Testis (tissue), 3 donors: ENCODE data around the gene MSI2. TPM values are rescaled to one million over a fixed set of nuclear protein-coding genes. Genes with fewer than 3 reads are reported as not detected.

ENCODE experiments used
- DNase-seq: peaks from one replicate; pipeline ENCODE4 v3.0.0-alpha.2; 2019
- H3K27ac ChIP-seq, 2 donors: fragments of 200-600 bp; sonication (generic); one replicate each; pipeline ENCODE4 v1.5.1; 2019
- H3K27me3 ChIP-seq: fragments of 200-600 bp; sonication (generic); one replicate; pipeline ENCODE4 v1.5.1; 2019
- H3K36me3 ChIP-seq: fragments of 200-600 bp; sonication (generic); one replicate; pipeline ENCODE4 v1.5.1; 2017; ENCODE audit warnings: low read depth; ENCODE audit errors: missing control alignments
- H3K4me1 ChIP-seq: fragments of 200-600 bp; sonication (generic); one replicate; pipeline ENCODE4 v1.5.1; 2019
- H3K4me3 ChIP-seq, 2 donors: fragments of 200-600 bp; sonication (generic); one replicate each; pipeline ENCODE4 v1.5.1; 2017 to 2019
- H3K9me3 ChIP-seq: fragments of 200-600 bp; sonication (generic); one replicate; pipeline ENCODE4 v1.5.1; 2017
- POLR2A ChIP-seq: fragments of 450-650 bp; IDR thresholded peaks from one replicate; pipeline ENCODE4 v1.6.1; 2017; ENCODE audit warnings: antibody characterized with exemption, mild to moderate bottlenecking, moderate library complexity
- WGBS, 2 donors: methylation state at CpG; one replicate each; pipeline ENCODE4 v1.1.5; 2018; 5-methylcytosine and 5-hydroxymethylcytosine counted together
- intact Hi-C: fragments of 100-400 bp; cut with DNase I; formaldehyde crosslinking; loops from one replicate; pipeline ENCODE4 v1.15.1; 2023; ENCODE audit warnings: low total_unique reads
- polyA plus RNA-seq: library from polyadenylated mRNA; stranded (reverse); fragments of 350-450 nt; fragmentation: Illumina TruSeq; extraction: RNeasy Lipid Tissue Mini Kit (QIAGEN cat#74804); gene quantifications from one replicate; pipeline ENCODE4 v1.2.3, GENCODE V29; 2014; ENCODE audit warnings: low read depth, low replicate concordance; ENCODE audit not compliant: insufficient read depth
- total RNA-seq, 2 donors: library from RNA; depleted of rRNA; stranded (reverse); fragments of >200 nt; gene quantifications; one replicate each; pipeline ENCODE4 v1.2.3, GENCODE V29; 2016
- TF ChIP-seq, protein P1 (sequence below), 3 experiments: fragments of 450-650 bp in 2 of 3; fragments of 200-600 bp in 1 of 3; sonication (generic) in 1 of 3; IDR thresholded peaks; one replicate each; pipeline ENCODE4 v1.5.1; 2016 to 2019; ENCODE audit warnings: antibody characterized with exemption in 3 of 3, mild to moderate bottlenecking in 2 of 3, moderate library complexity in 1 of 3

MSI2 gene
- total and polyA plus RNA-seq, 3 donors from 2014 or later = 46.5 to 106 (median 76.6) TPM

DNA sequence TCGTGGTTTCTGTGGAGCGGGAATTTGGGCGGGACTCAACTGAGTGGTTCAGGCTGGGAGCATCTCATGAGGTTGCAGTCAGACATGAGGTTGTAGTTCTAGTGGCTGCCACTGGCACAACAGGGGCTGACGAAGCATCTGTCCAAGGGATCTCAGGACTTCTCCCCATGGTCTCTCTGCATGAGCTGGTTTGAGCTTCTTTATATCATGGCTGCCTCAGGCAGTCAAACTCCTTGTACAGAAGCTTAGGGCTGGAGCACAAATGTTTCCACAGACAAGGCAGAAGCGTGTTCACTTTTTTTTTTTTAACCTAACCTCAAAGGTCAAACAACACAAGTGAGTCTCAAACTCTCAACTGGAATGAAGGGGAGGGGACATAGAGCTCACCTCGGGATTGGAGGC lies 243.3 kb downstream of the MSI2 start:
- H3K9me3 ChIP-seq = no peaks in the 10 kb centered on the region
- intact Hi-C loops = no loop called here
- 92 to 95% methylated on average over 6 of the region's 6 CpGs for WGBS, 2 donors
- H3K4me1 ChIP-seq = peaks cover 13% of the 10 kb centered on the region
- no peaks in the 10 kb centered on the region for H3K36me3 ChIP-seq
- H3K4me3 ChIP-seq = no peak overlapping the region
- TF ChIP-seq, protein P1, sequence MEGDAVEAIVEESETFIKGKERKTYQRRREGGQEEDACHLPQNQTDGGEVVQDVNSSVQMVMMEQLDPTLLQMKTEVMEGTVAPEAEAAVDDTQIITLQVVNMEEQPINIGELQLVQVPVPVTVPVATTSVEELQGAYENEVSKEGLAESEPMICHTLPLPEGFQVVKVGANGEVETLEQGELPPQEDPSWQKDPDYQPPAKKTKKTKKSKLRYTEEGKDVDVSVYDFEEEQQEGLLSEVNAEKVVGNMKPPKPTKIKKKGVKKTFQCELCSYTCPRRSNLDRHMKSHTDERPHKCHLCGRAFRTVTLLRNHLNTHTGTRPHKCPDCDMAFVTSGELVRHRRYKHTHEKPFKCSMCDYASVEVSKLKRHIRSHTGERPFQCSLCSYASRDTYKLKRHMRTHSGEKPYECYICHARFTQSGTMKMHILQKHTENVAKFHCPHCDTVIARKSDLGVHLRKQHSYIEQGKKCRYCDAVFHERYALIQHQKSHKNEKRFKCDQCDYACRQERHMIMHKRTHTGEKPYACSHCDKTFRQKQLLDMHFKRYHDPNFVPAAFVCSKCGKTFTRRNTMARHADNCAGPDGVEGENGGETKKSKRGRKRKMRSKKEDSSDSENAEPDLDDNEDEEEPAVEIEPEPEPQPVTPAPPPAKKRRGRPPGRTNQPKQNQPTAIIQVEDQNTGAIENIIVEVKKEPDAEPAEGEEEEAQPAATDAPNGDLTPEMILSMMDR (IDR thresholded peaks at IDR 0.05) = no peak
- no peak for TF ChIP-seq POLR2A
- H3K27ac ChIP-seq = no peak overlapping the region
- H3K27me3 ChIP-seq = no peaks in the 10 kb centered on the region
- DNase-seq = no peak

DNA sequence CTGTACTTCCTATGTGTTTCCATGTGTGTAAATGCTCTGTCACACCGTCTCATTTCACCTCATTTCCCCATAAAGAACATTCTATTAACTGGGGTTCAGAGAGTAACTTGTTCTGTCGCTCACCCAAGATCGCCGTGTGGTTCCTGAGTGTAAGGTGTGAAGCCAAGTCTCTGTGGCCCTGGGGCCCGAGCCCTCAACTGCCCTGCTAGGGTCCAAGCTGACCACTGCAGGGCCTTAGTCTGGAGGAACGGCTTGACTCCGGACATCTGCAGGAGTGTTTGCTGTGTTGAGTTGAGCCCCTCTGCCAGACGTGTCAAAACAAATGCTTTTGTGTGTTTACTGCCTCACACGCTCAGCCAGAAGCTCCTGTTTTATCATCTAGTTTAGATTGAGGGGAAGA lies 244.7 kb downstream of the MSI2 start:
- Histone ChIP-seq H3K27ac (no peak overlapping the region), H3K4me1 (peaks cover 13% of the 10 kb centered on the region)

DNA sequence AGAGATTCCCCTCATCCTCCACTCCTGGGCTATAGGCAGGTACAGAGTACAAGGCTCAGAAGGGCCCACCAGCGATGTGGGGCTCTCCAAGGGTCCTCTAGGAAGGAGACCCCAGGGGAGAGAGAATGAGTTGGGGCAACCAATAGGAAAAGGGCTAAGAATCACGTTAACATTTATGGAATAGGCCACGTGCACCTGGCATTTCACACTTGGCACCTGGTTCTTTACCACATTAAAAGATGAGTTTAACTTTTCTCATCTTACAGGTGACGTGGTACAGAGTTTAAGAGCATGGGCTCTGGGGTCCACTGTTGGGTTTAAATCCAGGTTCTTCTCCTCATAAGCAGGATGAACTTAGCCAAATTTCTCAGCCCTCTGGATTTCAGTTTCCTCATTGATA lies 245.7 kb downstream of the MSI2 start:
- no peak overlapping the region for H3K27ac ChIP-seq
- H3K27me3 ChIP-seq = no peaks in the 10 kb centered on the region
- TF ChIP-seq POLR2A = no peak
- TF ChIP-seq, protein P1 (IDR thresholded peaks at IDR 0.05) = no peak
- DNase-seq = no peak
- no peaks in the 10 kb centered on the region for H3K9me3 ChIP-seq
- no peak overlapping the region for H3K4me3 ChIP-seq
- WGBS, 2 donors = 95 to 98% methylated on average over 4 of the region's 4 CpGs
- peaks cover 22% of the 10 kb centered on the region for H3K4me1 ChIP-seq
- intact Hi-C loops = no loop called here
- H3K36me3 ChIP-seq = no peaks in the 10 kb centered on the region

More for the DNA sequence above, 244.7 kb downstream of the MSI2 start:
- no peak for DNase-seq
- intact Hi-C loops = no loop called here
- WGBS, 2 donors = 83 to 95% methylated on average over 8 to 9 of the region's 9 CpGs
- Histone ChIP-seq H3K9me3 (no peaks in the 10 kb centered on the region), H3K36me3 (no peaks in the 10 kb centered on the region), H3K27me3 (no peaks in the 10 kb centered on the region), H3K4me3 (no peak overlapping the region)
- TF ChIP-seq, protein P1 (IDR thresholded peaks at IDR 0.05) = no peak
- no peak for TF ChIP-seq POLR2A

DNA sequence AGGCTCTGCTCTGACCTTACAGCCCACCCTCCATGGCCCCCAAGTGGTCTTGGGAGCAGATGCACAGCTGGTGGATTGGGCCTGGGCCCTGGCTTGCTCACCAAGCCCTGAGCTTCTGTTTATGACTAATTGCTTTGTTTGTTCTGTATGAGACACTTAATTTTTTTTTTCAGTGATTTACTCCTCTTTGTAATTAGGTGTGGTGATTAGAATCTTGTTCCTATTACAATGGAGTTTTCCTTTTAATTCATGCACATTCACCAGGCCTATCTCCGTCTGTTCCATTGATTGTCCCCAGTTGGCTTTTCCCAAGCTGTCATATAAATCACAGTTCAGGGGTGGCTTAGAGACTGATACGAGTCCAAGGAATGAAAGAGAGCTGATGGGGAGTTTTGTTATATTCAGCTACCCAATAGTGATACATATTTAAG lies 246.5 kb downstream of the MSI2 start:
- Histone ChIP-seq H3K36me3 (no peaks in the 10 kb centered on the region), H3K9me3 (no peaks in the 10 kb centered on the region), H3K27ac (no peak overlapping the region), H3K4me3 (no peak overlapping the region), H3K4me1 (peaks cover 20% of the 10 kb centered on the region), H3K27me3 (no peaks in the 10 kb centered on the region)
- no peak for DNase-seq
- intact Hi-C loops = no loop called here
- 57 to 72% methylated on average over 2 of the region's 2 CpGs for WGBS, 2 donors
- TF ChIP-seq, protein P1 (IDR thresholded peaks at IDR 0.05) = no peak
- TF ChIP-seq POLR2A = no peak

DNA sequence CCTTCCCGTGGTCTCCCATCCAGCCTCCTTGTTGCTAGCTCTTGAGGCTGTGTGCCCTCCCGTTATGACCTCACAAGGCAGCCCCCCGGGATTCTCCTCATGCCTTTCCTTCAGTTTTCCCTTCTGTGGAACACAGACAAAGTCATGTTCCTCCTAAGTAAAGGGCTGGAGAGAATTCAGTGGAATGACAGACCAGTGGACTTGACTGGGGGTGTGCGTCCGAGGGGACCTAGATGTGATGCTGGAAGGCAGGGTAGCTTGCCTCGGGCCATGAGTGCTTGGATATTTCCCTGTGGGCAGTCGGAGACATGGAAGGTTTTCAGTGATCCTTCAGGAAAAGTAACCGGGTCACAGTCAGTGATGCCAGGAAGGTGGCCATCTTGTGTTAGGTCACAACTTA lies 247.9 kb downstream of the MSI2 start:
- Histone ChIP-seq H3K4me3 (no peak overlapping the region), H3K36me3 (no peaks in the 10 kb centered on the region), H3K27me3 (no peaks in the 10 kb centered on the region), H3K27ac (no peak overlapping the region), H3K9me3 (no peaks in the 10 kb centered on the region), H3K4me1 (peaks cover 20% of the 10 kb centered on the region)
- no peak for TF ChIP-seq POLR2A
- TF ChIP-seq, protein P1 (IDR thresholded peaks at IDR 0.05) = no peak
- intact Hi-C loops = no loop called here
- WGBS, 2 donors = 94 to 95% methylated on average over 8 of the region's 8 CpGs
- DNase-seq = no peak
